Measurements from ENCODE around the gene CDCA7L.
"Not testable (repeated sequence)": the region's sequence is repeated elsewhere in the genome, so short reads cannot be mapped to it uniquely, and the experiment has no call there.

CDCA7L gene

GRCh38 chr7:21902240-21902639 is 43.5 kb downstream of the CDCA7L start:
- DNase-seq = no peak

- DNase-seq = no peak
Observed at GRCh38 chr7:21898265-21898930, 47.3 kb downstream of the CDCA7L start.

- no peak for DNase-seq
Observed at GRCh38 chr7:21893401-21893800, 52.3 kb downstream of the CDCA7L start.

GRCh38 chr7:21891291-21891690 is 54.4 kb downstream of the CDCA7L start:
- DNase-seq = no peak

GRCh38 chr7:21887779-21888178 is 57.9 kb downstream of the CDCA7L start:
- DNase-seq = no peak

GRCh38 chr7:21887353-21887752 is 58.3 kb downstream of the CDCA7L start:
- DNase-seq = no peak

GRCh38 chr7:21886396-21886795 is 59.3 kb downstream of the CDCA7L start:
- no peak for DNase-seq

GRCh38 chr7:21884496-21884895 is 61.2 kb downstream of the CDCA7L start:
- no peak for DNase-seq

GRCh38 chr7:21883501-21883900 is 62.2 kb downstream of the CDCA7L start:
- DNase-seq = not testable (repeated sequence)

GRCh38 chr7:21883069-21883468 is 62.6 kb downstream of the CDCA7L start:
- no peak for DNase-seq

- no peak for DNase-seq
Observed at GRCh38 chr7:21869785-21870402, 75.8 kb downstream of the CDCA7L start.

- DNase-seq = no peak
Observed at GRCh38 chr7:21868576-21868850, 77.2 kb downstream of the CDCA7L start.

- no peak for DNase-seq
Observed at GRCh38 chr7:21867816-21868575, 77.7 kb downstream of the CDCA7L start.

- DNase-seq = no peak
Observed at GRCh38 chr7:21867226-21867625, 78.5 kb downstream of the CDCA7L start.

GRCh38 chr7:21866731-21867130 is 79.0 kb downstream of the CDCA7L start:
- no peak for DNase-seq

GRCh38 chr7:21865631-21866204 is 80.0 kb downstream of the CDCA7L start:
- not testable (repeated sequence) for DNase-seq

- DNase-seq = no peak
Observed at GRCh38 chr7:21851559-21851967, 94.1 kb downstream of the CDCA7L start.

Measured in NCI-H526 treated with DMSO at 0.1 percent for 48 hours (cell line).